Osteocyte (in vitro differentiated cells): Measurements from ENCODE around the gene DNLZ. TPM values are rescaled to one million over a fixed set of nuclear protein-coding genes. Genes with fewer than 3 reads are reported as not detected.

ENCODE experiments used
- DNase-seq: peaks from one replicate; pipeline ENCODE4 v3.0.0; 2021; ENCODE audit warnings: mixed read lengths; ENCODE audit not compliant: unreplicated experiment; ENCODE audit errors: extremely low spot score
- H3K27ac Mint-ChIP-seq: one replicate; pipeline ENCODE4 v1.8.0; 2021; ENCODE audit warnings: mild to moderate bottlenecking, mixed read lengths; ENCODE audit not compliant: unreplicated experiment
- H3K27me3 Mint-ChIP-seq: one replicate; pipeline ENCODE4 v1.8.0; 2021; ENCODE audit warnings: mixed read lengths; ENCODE audit not compliant: unreplicated experiment
- H3K36me3 Mint-ChIP-seq: one replicate; pipeline ENCODE4 v1.8.0; 2021; ENCODE audit warnings: mixed read lengths; ENCODE audit not compliant: unreplicated experiment
- H3K4me1 Mint-ChIP-seq: one replicate; pipeline ENCODE4 v1.8.0; 2021; ENCODE audit warnings: mixed read lengths; ENCODE audit not compliant: unreplicated experiment
- H3K4me3 Mint-ChIP-seq: one replicate; pipeline ENCODE4 v1.8.0; 2021; ENCODE audit warnings: mild to moderate bottlenecking, moderate library complexity, mixed read lengths; ENCODE audit not compliant: unreplicated experiment
- H3K9me3 Mint-ChIP-seq: one replicate; pipeline ENCODE4 v1.8.0; 2021; ENCODE audit warnings: mixed read lengths; ENCODE audit not compliant: unreplicated experiment
- CTCF ChIP-seq: fragments of 200-600 bp; sonication (generic); IDR thresholded peaks from 2 replicates; pipeline ENCODE4 v1.5.0; 2021; ENCODE audit warnings: antibody characterized with exemption, mild to moderate bottlenecking, moderate library complexity
- long read RNA-seq: library from polyadenylated mRNA; unstranded; transcript quantifications from one replicate; pipeline ENCODE4 v2.0.0, GENCODE V29; 2021
- total RNA-seq: library from RNA; stranded (reverse); gene quantifications from 2 replicates; pipeline ENCODE4 v1.2.1, GENCODE V29; 2021

The DNLZ gene
- total RNA-seq, result 16.6 and 17.6 TPM in 2 replicates
- long read RNA-seq, result 0 reads

- peak within 1 kb of the TSS; percentile 79 for H3K27ac Mint-ChIP-seq
- H3K27me3 Mint-ChIP-seq, result no peaks in the 10 kb centered on the region
- H3K36me3 Mint-ChIP-seq, result no peaks in the 10 kb centered on the region
- peak within 1 kb of the TSS; percentile 81 for H3K4me3 Mint-ChIP-seq
- no peaks in the 10 kb centered on the region for H3K9me3 Mint-ChIP-seq
- peak; percentile 98 for DNase-seq
- TF ChIP-seq CTCF, result peak; percentile 96
- peaks cover 2% of the 10 kb centered on the region for H3K4me1 Mint-ChIP-seq
These were observed at the start of gene DNLZ for GRCh38 chr9:136363106-136363948. DNLZ (minus strand) TSS chr9:136363744; CDS start chr9:136363714, 30 bp downstream.

GRCh38 chr9:136412962-136413361, 49.4 kb upstream of the DNLZ start:
- Mint-ChIP-seq H3K27ac (no peak overlapping the region), H3K9me3 (no peaks in the 10 kb centered on the region), H3K4me1 (peaks cover 32% of the 10 kb centered on the region), H3K36me3 (peaks cover 30% of the 10 kb centered on the region), H3K27me3 (no peaks in the 10 kb centered on the region), H3K4me3 (no peak overlapping the region)
- no peak for TF ChIP-seq CTCF
- DNase-seq, result no peak

- DNase-seq, result no peak
- H3K27ac Mint-ChIP-seq, result peak overlapping the region; percentile 86
- TF ChIP-seq CTCF, result no peak
- peak overlapping the region; percentile 89 for H3K4me3 Mint-ChIP-seq
- peaks cover 26% of the 10 kb centered on the region for H3K36me3 Mint-ChIP-seq
- H3K9me3 Mint-ChIP-seq, result no peaks in the 10 kb centered on the region
- peaks cover 32% of the 10 kb centered on the region for H3K4me1 Mint-ChIP-seq
- no peaks in the 10 kb centered on the region for H3K27me3 Mint-ChIP-seq
These were observed 47.8 kb upstream of the DNLZ start for GRCh38 chr9:136411378-136411777.

- H3K4me1 Mint-ChIP-seq, result peaks cover 32% of the 10 kb centered on the region
- H3K27me3 Mint-ChIP-seq, result no peaks in the 10 kb centered on the region
- peak; percentile 95 for DNase-seq
- peak within 1 kb of the TSS; percentile 86 for H3K27ac Mint-ChIP-seq
- no peak for TF ChIP-seq CTCF
- no peaks in the 10 kb centered on the region for H3K9me3 Mint-ChIP-seq
- H3K36me3 Mint-ChIP-seq, result peaks cover 25% of the 10 kb centered on the region
- H3K4me3 Mint-ChIP-seq, result peak within 1 kb of the TSS; percentile 89
These were observed 47.1 kb upstream of the DNLZ start, which contains the start of the genes ENTR1 and PMPCA for GRCh38 chr9:136410500-136411287. ENTR1 (minus strand) TSS chr9:136410614; CDS start chr9:136410397, 217 bp downstream. PMPCA (plus strand) TSS chr9:136410658; CDS start chr9:136410669, 11 bp downstream.
